Right forelimb (tissue), 1 donor: ENCODE results near the gene ZNF516.

Experiments
- DNase-seq: peaks from one replicate; pipeline ENCODE4 v3.0.0-alpha.2; 2018

ZNF516 gene

DNA sequence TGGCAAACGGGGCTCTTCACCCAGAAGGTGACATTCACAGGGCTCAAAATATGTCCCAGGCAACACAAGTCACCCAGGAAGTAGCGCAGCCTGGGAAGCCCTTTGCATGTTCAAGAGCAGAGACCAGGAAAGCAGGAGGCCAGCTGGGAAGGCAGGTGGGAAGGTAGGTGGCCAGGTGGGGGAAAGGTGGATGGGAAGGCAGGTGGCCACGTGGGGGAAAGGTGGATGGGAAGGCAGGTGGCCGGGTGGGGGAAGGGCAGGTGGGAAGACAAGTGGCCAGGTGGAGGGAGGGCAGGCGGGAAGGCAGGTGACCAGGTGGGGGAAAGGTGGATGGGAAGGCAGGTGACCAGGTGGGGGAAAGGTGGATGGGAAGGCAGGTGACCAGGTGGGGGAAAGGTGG lies 102.7 kb downstream of the ZNF516 start:
- DNase-seq, result no peak

DNA sequence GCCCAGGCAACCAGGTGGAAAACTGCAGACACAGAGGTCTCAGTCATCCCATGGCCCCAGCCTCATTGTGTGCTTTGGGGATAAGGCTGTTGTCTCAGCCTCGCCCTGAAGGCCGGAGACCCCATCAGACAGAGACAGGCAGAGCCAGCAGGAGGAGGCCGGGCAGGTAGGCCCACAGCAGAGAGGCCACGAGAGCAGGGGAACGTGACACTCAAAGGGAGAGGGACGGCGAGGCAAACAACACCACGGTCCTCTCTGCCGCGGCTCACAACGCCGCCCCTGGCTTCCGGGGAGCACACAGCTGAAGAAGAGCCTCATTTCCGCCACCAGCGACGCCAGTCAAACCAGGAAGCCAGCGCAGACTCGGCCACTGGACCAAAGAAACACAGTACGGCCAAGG lies 103.3 kb downstream of the ZNF516 start:
- no peak for DNase-seq

DNA sequence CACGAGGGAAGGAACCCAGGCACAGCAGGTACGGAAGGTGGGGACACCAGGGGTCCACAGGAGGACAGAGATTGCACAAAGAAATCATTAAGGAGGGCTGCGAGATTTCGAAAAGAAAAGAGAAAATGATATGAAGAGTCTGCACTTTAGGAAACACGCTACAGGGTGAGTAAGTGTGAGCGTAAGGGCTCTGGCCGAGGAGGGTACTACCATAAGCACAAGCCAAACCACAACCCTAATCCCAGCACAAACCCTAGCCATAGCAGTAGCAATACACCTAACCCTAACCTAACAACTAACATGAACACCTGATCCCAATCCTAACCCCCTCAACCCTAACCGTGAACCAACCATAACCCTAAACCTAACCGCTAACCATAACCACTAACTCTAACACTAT lies 104.0 kb downstream of the ZNF516 start:
- no peak for DNase-seq

DNA sequence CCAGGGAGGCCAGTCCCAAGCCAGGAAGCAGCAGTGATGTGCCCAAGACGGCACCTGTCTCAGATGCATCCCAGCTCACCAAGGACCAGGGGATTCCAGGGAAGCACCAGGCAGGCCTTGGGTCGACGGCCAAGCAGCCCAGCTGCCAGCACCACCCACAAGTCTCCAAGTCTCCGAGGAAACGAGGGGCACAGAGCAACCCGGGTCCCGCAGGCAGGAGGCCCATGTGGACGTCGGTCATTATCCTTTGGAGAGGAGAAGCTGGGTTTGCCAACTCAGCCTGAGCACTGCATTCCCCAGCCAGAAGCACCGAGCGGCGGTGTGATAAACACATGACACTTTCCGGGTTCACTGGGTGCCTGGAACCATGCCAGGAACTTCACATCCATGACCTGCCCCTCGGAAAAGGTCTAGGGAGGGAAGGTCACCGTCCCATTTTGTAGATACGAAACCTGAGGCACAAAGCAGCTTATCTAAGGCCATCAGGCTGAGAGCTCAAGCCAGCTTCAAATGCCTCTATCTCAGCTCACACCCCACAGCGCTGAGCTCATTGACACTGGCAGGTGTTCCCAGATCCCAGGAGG lies 104.5 kb downstream of the ZNF516 start:
- no peak for DNase-seq

DNA sequence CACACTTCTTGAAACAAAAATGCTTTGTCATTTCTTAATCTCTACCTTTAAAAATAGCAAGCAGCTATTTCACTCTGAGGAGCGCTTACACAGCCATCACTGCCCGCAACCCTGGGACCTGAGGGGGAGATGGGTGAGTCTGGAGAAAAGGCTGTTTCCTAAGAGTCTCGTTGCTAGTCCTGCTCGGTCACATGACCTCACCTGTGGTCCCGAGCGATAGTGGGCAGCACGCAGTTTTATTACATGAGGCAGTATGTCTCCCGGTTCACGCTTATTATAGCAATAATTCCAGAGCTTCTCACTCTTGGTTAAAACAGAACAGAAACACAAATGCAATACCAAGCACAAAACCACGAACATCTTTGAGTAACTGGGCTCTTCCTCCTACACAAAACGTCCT lies 105.3 kb downstream of the ZNF516 start:
- DNase-seq, result no peak

DNA sequence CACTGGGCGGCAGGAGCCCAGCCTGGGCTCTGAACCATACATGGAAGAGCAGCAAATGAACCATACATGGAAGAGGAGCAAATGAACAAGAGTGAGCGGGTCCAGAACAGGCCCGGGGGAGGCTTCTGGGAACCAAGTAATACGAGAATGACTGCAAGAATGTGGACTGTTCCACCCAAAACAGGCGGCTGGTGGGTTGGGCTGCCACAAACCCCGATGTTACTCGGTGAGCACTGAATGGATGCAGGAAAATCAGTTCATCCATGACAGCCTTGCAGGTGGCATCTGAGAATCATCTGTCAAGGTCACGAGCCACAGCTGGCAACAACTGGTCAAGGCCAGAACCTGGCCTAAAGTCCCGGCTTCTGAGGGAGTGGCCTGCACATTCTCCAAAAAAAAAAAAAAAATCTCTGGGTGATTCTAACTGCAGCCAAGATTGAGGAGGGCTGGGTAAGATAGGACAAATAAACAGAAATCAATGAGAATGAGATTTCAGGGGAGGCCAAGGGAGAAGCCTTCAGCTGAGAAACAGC lies 106.1 kb downstream of the ZNF516 start:
- DNase-seq, result no peak

DNA sequence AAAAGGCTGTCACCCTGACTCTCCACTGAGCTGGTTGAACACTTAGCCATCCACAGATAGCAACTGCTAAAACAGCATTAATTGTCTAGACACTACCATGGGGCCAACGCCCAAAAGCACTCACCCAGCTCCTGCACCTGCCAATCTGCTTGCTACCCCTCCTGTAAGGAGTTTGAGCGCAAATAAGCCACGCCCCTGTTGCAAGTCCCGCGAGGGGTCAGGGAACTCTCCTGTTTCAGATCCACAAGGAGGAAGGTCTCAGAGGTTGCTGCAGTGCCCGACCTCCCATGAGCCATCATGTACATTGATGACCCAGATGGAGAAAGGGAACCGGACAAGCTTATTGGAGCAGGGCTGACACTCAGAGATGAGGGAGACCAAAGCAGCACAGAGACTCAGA lies 106.8 kb downstream of the ZNF516 start:
- DNase-seq, result no peak

DNA sequence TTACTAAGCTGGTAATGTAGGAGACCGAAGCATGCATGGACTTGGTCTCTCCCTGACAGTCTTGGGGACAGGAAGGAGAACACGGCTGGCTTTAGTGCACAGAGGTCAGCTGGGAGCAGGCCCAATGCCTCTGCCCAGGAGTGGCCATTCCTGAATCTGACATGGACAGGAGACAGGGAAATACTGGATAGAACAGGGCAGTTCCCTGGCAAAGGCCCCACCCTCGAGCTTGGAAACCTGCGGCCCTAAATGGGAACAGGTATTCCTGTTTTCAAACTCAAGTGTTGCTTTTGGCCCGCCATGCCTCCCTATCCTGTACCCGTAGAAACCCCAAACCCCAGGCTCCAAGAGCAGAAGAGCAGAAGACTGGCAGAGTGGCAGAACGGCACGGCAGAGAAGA lies 107.4 kb downstream of the ZNF516 start:
- no peak for DNase-seq

DNA sequence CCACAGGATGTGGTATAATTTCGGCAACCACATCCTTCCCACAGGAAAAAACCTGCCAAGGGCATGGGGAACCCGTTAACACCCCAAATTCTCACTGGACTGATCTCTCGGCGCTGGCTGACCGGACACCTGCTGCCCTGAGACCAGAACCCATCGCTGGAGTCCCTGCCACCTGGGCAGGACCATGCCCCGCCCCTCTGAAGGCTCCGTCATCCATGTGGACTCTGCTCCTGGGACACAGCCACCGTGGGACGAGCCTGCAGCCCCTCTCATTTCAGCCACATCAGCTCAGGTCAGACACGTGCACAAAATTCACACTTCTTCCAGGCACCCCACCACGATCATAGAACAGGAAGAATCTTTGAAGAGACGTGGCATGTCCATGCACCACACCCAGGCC lies 108.2 kb downstream of the ZNF516 start:
- no peak for DNase-seq

DNA sequence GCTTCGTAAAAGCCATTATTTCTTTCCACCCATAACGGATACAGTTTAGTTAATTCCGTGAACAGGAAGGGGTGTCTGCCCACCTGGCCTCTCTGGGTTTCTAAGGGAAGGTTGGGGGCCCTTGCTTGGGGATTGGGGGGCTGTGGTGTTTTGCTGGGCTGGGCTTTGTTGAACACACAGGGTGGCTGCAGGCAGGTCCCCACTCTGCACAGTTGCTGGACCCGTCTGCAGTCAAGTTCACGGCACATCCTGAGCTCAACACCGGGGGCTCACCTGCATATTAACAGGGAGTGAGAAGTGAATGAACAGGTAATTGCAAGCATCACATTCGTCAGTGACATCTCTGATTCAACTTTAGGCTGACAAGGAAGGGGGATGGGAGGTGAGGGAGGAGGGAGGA lies 109.0 kb downstream of the ZNF516 start:
- DNase-seq, result no peak

DNA sequence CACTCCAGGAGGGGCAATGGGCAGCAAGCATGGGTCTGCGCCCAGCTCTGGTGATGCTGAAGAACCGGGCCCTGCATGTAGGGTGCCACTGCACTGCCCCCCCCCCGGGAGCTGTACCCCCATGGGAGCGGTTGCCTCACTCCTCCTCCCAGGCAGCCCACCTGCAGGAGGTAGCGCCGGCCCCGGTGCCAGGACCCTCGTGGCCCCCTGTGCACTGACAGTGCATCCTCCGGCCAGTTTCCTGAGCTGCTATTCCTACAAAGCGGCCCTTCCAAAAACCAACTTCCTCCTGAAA lies 109.4 kb downstream of the ZNF516 start:
- DNase-seq, result no peak

DNA sequence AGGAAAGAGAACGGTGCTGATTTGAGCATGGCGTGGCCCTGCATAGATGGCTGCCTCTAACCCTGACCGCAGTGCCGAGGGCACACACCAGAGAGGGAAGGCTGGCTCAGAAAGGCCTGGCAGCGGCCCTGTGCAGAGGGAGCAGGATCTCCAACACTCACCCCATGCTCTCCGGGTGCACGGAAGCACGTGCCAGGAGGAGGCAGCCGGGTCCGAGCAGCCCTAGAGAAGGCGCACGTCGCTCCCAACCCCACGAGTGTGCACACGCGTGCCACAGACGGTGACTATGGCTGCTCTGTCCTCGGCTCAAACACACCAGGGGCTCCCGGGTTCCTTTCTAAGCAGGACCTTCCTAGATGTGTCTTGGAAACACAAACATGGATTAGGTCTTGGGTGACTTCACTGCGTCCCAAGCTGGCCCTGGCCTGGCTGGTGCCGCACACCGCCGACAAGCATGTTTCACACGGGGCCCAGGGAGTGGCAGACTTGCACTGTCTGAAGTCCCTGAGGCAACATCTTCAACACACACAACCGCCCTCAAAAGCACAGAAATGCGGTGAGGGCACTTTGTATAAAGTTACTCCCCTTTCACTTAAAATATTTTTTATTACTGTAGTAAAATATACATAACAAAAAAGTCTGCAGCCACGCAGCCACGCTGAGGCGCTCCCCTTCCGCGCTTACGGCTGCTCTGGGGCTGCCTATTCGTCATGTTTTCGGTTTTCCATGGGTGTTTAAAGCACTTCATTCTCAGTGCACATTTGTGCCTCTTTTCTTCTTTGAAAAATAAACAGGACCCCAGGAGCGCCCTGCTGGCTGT lies 110.0 kb downstream of the ZNF516 start:
- DNase-seq, result no peak

DNA sequence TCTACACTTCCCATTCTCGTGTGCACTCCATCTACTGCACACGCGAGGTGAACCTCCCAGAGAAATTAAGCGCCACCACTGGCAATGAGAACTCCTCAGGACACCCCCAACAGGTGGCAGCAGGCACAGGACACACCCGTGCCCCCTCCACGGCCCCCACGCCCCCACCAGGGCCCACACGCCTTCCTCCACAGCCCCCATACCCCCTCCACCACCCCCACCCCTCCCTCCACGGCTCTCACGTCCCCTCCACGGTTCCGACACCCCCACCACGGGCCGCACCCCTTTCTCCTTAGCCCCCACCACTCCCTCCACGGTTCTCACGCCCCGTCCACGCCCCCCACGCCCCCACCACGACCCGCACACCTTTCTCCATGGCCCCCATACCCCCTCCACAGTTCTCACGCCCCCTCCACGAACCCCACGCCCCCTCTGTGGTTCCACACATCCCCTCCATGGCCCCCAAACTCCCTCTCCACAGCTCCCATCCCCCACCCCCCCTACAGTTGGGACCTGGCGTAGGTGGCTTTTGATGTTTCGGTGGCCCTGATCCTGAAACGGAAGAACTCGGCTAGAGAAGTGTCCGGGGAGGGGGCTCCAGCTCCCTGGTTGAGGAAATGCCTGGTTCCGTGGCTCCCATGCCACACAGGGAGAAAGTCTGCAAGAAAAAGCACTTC lies 110.8 kb downstream of the ZNF516 start:
- no peak for DNase-seq

DNA sequence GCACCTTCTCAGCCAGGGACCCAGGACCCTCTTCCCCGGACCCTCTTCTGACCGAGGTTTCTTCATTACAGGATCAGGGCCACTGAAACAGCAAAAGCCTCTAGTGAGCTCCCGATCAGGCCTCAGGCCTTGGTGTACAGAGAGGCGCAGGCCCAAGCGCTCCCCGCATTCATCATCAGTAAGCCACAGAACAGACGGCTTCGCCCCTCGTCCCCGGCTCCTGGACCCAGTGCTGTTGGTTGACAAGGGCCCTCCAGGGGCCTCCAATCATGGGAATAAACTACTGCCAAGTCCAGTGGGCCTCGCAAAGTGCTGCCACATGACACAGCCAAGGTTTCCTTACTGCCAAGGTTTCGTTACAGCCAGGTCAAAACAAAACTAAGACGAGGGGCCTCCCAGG lies 111.4 kb downstream of the ZNF516 start:
- DNase-seq, result no peak

DNA sequence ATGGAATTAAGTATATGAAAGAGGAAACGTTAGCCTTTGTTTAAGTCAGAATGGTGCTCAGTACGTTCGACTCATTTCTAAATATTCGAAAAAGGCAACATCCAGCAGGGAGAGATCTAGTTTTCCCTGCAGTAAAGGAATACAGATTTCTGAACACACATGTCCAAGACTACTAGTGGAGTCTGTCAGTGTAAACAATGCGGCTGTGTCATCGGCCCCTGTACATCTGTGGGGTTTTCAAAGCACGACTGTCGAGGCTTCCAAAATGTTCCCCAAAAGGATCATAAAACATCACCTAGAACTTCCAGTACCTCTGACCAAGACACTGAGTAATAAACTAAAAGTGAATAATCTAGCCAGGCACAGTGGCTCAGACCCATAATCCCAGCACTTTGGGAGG lies 112.8 kb downstream of the ZNF516 start:
- DNase-seq, result no peak

DNA sequence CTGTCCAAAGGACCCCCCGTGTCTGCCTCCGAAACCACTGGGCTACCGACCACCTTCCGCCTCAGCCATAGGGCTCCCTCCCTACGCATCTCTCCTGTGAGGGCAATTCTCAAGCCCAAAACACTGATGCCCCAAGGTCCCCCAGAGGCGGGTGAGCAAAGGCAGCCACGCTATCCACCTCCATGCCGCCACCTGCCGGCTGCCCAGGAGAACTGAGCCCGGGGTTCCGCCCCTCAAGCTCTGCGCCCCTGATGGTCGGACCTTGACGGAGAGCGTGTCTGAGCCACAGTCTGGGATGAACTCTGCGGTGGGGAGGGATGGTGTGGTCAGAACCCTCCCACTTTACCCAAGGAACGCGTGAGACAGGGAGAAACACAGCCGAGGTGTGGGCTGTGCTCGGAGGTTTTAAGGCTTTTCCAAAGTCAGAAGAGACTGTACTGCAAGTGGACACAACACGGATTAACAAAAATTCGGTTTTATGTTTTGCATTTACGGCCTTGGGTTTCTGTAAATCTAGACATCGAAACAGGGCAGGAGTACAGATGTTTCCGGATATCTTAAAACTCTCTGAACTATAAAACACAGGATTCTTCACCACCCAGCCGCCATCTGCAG lies 114.1 kb downstream of the ZNF516 start:
- no peak for DNase-seq

DNA sequence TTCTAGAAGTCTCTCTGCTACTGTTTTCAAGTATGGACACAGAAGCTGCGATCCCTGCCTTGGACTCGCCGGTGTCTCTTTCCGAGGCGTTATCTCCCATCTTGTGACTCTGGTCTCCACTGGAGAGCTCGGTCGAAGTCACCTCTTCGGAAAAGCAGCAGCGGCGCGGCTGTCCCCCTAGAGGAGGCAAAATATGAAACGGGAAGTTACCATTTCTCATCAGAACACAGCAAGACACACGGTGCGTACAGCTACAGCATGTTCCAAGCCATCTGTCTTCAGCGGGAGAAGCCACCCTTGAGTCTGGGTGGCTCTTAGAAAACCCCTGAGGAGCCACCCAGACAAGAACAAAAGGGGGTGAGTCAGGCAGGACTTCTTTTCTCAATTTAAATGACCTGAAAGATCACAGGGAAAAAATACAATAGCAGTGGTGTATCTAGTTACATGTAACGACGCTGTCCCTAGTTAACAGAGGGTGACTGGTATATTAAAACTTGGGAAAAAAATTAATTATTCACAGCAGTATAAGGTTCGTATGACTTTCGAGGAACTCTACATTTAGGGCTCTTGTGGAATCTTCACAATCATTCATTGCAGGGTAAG lies 114.8 kb downstream of the ZNF516 start:
- no peak for DNase-seq

DNA sequence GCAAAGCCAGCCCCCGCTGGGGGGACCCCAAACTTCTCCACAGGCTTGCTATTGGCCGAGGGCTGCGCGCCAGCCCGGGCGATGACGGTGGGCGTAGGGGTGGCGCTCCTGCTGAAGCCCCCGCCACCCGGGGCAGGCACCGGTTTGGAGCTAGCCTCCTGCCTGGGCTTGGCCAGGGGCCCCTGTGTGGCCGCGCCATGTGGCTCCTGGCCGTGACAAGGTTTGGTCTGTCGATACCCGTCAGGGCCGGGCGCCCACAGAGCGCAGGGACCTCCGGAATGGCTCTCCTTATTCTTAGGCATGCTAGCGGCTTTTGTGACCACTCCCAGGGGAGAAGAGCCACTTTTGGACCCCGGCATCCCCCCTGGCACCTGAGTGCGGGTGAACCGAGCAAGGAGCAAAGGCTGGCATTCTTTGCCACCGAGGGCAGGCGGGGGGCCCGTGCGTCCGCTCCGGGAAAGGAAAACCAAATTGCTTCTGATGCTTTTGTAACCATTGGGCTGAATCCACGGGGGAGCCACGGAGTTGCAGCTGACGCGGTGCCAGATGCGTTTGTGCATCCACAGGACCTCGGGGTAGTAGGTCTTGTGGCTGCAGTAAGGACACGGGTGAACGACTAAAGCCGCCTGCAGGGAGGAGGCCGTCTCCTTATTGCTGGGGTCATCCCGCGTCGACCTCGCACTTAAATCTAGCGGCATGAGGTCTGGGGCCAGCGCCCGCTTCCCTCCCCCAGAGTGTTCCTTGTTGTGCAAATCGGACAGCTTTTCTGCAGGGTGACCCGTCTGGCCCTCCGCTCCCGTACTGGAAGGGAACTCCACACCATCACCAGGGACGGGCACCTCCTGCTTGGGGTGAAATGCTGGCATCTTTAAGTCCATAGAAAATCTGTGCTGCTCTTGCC lies 115.6 kb downstream of the ZNF516 start:
- no peak for DNase-seq

DNA sequence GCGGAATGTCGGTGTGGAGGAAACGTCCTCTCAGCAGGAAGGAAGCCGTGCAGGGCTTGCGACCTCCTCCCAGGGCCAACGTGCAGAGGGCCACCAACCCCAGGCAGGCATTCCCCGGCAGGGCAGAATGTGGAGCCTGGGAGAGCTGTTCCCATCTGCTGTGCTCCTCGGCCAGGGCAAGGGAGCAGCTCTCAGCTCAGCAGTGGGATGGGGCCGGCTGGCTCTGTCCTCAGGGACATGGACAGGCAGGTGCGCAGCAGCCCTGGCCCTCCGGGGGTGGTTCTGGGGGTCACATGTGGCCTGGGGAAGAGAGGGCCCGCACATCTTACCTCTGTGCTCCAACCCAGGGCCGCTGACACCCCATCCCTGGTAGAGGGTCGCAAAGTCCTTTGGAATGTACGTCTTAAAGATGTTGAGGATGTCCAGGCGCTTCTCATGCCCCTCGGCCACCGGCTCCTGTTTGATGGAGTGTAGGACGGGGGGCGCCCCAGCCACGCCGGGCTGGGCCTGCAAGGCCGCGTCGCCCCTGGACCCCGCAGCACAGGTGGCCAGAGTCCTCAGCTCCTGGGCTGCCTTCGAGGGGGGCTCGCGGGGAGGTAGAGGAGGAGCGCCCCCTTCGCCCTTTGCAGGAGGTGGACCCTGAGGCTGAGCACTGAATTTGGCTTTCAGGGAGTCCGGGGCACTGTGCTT lies 116.4 kb downstream of the ZNF516 start:
- no peak for DNase-seq

DNA sequence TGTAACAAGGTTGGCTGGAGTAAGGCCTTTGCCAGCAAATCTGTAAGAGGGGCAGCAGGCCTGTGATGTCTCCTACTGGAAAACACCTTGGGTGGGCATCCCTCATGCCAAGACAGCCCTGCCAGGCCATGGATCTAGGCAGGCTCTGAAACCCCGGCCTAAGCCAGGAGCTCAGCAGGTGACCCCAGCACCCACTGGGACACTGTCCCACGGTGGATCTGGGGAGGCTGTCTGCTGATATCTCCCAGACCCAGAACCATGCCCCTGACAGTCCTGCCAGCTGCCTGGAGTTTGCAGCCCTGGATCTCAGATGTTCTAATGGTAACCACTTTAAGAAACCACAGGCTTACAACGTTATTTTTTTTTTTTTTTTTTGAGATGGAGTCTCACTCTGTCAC lies 117.7 kb downstream of the ZNF516 start:
- DNase-seq, result no peak

DNA sequence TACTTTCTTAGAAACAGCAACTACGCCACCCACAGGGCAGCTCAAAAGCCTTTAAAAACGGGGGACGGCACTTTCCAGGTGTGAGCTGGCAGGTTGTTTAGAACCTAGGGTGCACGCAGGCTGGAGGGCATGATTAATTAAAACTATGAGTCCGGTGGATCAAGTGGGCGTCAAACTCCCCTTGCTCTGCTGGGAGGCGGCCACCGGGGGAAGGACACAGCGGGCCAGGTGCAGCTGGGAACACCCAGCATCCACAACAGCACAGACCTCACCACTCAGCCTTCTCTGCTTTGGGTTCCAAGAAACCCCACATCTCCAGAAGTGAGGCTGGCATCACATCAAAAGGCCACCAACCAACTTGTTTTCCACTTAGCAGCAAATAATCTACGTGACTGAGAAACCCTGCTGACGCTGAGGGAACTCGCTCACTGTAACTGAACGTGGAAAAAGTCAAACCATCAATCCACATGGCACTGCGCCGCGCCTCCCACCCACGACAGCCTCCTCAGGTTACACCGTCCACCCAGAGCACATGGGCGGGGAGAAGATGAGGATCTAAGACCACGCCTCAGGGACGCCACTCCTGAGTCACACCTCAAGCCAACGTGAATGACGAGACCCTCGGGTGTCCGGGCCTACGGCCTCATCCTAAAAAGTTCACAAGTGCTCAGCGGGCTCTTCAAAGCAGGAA lies 118.2 kb downstream of the ZNF516 start:
- DNase-seq, result no peak
